Islet of Langerhans (tissue), 1 donor: Measurements from ENCODE around the gene NSFL1C.
"Not testable (repeated sequence)": the region's sequence is repeated elsewhere in the genome, so short reads cannot be mapped to it uniquely, and the experiment has no call there.

Source experiments
- FAIRE-seq: peaks from one replicate; lab custom pipeline; 2011; peaks lifted over from hg19 to GRCh38; lab: Jason Lieb, UNC

The NSFL1C gene

GRCh38 chr20:1466211-1467081 lies at the start of gene NSFL1C:
NSFL1C (minus strand) TSS chr20:1466849; CDS start chr20:1466824, 25 bp downstream.
- no peak for FAIRE-seq

- FAIRE-seq, result no peak
These were observed 47.2 kb upstream of the NSFL1C start for GRCh38 chr20:1513801-1514200.

GRCh38 chr20:1509237-1509636 lies 42.6 kb upstream of the NSFL1C start:
- FAIRE-seq, result no peak

- no peak for FAIRE-seq
These were observed 41.9 kb upstream of the NSFL1C start for GRCh38 chr20:1508574-1508973.

GRCh38 chr20:1507276-1507675 lies 40.6 kb upstream of the NSFL1C start:
- no peak for FAIRE-seq

- FAIRE-seq, result no peak
These were observed 39.2 kb upstream of the NSFL1C start for GRCh38 chr20:1505871-1506270.

GRCh38 chr20:1505361-1505760 lies 38.7 kb upstream of the NSFL1C start:
- FAIRE-seq, result no peak

- FAIRE-seq, result peak; percentile 89
These were observed 37.0 kb upstream of the NSFL1C start for GRCh38 chr20:1503564-1504227.

- FAIRE-seq, result no peak
These were observed 33.8 kb upstream of the NSFL1C start for GRCh38 chr20:1500496-1500895.

GRCh38 chr20:1499528-1500420 lies 33.1 kb upstream of the NSFL1C start:
- FAIRE-seq, result no peak

- FAIRE-seq, result not testable (repeated sequence)
These were observed 30.7 kb upstream of the NSFL1C start for GRCh38 chr20:1497371-1497770.

- FAIRE-seq, result no peak
These were observed 30.3 kb upstream of the NSFL1C start for GRCh38 chr20:1496930-1497329.

- no peak for FAIRE-seq
These were observed 27.8 kb upstream of the NSFL1C start for GRCh38 chr20:1494436-1494835.

GRCh38 chr20:1493536-1493935 lies 26.9 kb upstream of the NSFL1C start:
- no peak for FAIRE-seq

- FAIRE-seq, result no peak
These were observed 25.4 kb upstream of the NSFL1C start for GRCh38 chr20:1491860-1492642.

GRCh38 chr20:1491281-1491840 lies 24.7 kb upstream of the NSFL1C start, which contains the start of gene SIRPB2:
SIRPB2 (minus strand) TSS chr20:1491420; CDS start chr20:1491359, 61 bp downstream.
- no peak for FAIRE-seq

GRCh38 chr20:1490643-1491195 lies 24.1 kb upstream of the NSFL1C start:
- FAIRE-seq, result no peak

- FAIRE-seq, result no peak
These were observed 23.3 kb upstream of the NSFL1C start for GRCh38 chr20:1489764-1490436.

GRCh38 chr20:1489325-1489724 lies 22.7 kb upstream of the NSFL1C start:
- FAIRE-seq, result no peak

- no peak for FAIRE-seq
These were observed 19.9 kb upstream of the NSFL1C start for GRCh38 chr20:1486566-1486965.
